GM18505 (cell line): ENCODE results near the gene MED31.

Experiments used
- ATAC-seq: cut with Tn5 transposase; IDR thresholded peaks from one replicate; pipeline ENCODE4 v1.9.1; 2021; ENCODE audit not compliant: unreplicated experiment
- POLR2A ChIP-seq: IDR thresholded peaks from 4 replicates; pipeline ENCODE4 v1.6.1; 2011; ENCODE audit warnings: borderline replicate concordance; ENCODE audit not compliant: insufficient read depth, insufficient read length; ENCODE audit errors: extremely low read depth

MED31 gene

DNA sequence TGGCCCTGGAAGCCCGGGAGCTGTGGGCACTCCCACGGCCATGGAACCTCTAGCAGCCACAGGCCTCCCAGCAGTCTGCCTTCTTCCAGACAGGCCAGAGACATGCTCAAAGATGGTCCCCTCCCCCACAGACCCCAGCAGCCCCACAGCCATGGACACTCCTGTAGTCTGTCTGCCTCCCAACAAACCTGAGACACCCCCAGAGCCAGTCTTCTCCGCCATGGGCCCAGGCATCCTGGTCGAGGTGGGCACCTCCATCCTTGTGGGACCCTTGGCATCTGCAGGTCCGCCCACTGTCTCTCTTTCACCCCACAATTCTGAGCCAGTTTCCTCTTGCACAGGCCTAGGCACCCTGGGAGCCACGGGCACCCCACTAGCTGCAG lies 14.0 kb downstream of the MED31 start:
- no peak for TF ChIP-seq POLR2A
- ATAC-seq, result no peak

DNA sequence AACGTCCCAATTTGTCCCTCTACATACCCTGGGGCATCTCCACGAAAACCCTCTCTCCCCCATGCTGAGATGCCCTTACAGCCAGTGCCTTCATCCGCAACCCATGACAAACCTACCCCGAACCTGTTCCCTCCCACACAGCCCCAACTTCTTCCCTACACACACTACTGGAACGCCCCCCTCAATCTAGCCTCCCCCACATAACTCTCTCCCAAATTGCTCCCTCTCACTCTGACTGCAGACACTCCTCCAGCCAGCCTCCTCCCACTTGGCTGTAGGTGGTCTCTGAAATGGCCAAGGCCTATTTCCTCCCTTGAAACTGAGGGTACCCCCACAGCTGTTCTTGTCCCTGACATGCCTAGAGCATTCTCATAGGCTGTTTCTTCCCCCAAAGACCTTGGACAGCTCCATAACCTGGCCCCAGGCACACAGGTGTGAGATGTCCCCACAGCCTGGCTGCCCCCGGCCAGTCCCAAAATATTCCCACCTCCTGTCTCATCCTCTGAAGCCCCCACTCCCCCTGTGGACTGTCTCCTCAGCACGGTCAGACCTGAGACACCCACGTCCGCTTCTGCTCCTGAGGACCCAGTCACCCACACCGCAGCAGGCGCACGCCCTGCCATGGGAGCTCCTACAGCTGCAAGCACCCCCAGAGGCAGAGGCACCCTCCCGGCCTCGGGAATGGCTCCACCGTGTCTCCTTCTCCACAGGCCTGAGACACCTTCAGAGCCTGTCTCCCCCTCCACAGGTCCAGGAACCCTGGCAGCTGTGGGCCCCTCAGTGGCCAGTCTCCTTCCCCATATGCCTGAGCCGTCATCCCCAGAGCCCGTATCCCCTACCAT lies 14.6 kb downstream of the MED31 start:
- ATAC-seq, result no peak
- no peak for TF ChIP-seq POLR2A

DNA sequence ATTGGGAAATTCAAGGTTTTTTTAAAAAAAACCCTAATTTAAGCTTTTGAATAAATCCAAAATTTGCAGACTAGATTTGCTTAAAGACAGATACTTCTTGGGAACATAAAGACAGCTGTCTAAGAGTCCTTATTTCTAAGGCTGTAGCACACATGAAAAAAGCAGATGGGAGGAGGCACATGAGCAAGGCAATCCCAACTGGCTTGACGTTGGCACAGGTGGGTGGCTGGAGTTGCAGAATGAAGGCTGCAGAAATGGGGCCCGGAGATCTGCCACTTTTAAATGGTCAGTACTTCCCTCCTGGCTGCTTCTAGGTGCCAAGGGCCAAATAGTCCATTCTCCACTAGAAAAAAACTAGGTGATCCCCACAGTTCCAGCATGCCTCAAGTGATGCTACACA lies 15.3 kb downstream of the MED31 start:
- ATAC-seq, result no peak
- TF ChIP-seq POLR2A, result no peak

DNA sequence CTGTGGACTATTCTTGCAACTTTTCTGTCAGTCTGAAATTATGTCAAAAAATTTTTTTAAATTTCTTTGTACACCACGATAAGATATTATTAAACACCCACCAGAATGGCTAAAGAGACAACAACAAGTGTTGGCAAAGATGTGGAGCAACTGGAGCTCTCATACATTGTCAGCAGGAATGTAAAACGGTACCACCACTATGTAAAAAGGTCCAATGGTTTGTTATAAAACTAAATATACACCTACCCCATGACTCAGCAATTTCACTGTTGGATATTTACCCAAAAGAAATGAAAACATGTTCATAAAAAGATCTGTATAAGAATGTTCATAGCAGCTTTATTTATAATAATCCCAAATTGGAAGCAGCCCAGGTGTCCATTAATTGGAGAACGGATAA lies 18.1 kb downstream of the MED31 start:
- no peak for TF ChIP-seq POLR2A
- ATAC-seq, result no peak

DNA sequence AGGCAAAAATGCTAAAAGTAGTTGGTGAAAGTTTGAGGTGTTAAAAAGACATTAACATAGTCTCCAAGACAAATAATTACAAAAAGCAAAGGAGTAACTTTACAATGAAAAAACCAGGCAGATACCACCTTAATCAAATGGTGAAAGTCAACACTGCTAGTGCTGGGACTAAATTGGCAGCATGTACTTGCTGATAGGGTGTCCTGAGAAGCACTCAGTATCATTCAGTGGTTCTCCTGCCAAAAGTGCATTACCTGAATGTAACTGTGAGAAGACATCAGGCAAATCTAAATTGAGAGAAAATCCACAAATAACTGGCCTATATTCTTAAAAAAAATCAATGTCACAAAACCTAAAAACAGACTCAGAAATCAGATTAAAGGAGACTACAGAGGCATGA lies 18.9 kb downstream of the MED31 start:
- ATAC-seq, result no peak
- TF ChIP-seq POLR2A, result no peak

DNA sequence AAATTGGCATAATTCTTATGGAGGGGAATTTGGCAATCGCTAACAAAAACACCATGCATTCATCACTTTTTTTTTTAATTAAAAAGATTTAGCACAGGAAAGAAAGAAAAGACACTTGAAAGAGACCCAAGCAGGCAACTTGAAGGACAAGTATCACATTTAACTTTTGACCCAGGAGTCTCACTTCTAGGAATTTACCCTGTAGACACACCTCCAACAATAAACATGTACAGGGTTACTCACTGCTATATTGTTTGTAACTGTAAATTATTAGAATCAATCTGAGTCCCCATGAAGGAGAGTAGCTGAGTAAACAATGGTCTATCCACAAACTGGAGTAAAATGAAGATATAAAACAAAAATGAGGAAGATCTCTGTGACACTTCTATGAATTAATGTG lies 21.0 kb downstream of the MED31 start:
- no peak for ATAC-seq
- no peak for TF ChIP-seq POLR2A

DNA sequence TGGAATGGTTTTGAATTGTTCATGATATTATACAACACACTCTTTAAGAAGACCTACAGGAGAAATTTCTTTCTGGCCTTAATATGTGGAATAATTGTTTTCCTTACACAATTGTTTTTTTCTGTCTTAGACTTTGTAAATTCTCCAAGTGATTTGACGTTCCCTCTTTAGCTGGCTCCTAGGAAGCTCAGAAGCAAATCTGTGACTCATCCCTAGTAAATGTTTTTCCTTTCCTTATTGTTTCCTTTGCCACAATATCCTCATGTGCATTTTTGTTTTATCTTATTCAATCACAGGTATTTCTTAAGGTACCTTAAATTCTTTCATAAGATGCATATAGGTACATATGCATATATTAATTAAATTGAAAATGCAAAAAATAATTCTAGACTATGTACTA lies 24.4 kb downstream of the MED31 start:
- ATAC-seq, result no peak
- TF ChIP-seq POLR2A, result no peak

DNA sequence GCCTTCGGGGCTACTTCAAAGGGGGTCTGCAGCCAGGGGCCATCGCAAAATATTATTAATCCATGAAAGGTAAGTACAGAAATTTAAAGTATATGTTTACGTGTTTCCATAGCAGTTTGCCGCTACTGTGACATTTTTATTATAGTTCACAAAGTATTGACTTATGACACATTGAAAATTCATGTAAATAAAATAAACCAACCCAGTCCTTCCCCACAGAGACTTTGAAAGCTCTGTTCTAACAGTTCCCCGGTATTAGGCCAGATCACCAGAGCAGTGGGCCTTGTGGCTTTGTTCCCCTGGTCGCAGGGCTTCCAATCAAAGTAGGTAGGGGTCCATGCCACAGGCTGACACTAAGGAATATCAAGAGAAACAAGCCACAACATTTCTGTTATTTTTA lies 24.8 kb downstream of the MED31 start:
- TF ChIP-seq POLR2A, result no peak
- no peak for ATAC-seq

DNA sequence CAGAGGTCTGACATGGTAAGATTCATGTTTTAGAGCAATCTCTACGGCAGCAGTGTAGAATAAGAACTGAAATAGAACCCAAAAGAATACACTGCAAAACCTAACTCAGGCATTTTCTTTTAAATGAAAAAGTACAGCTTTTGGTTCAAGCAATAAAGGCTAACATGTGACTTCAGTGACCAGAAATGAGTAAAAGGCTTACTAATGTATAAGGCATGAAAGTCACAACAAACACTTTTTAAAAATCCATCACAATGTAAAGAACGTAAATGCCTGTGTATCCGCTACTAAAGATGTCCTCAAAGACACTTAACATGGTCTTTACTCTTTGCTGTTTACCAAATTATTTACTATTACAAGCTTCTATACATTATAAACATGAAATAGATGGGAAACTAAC lies 27.5 kb downstream of the MED31 start:
- TF ChIP-seq POLR2A, result no peak
- ATAC-seq, result no peak

DNA sequence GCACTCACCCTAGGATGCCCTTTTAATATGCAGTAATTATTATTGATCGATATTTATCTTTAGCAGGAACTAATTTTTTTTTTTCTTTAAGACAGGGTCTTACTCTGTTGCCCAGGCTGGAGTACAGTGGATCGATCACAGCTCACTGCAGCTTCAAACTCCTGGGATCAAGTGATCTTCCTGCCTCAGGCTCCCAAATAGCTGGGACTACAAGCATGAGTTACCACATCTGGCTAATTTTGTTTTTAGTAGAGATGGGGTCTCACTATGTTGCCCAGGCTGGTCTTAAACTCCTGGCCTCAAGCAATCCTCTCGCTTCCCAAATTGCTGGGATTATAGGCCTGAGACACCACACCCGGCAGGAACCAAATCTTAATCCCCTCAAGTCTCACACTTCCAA lies 40.2 kb downstream of the MED31 start:
- TF ChIP-seq POLR2A, result no peak
- no peak for ATAC-seq

DNA sequence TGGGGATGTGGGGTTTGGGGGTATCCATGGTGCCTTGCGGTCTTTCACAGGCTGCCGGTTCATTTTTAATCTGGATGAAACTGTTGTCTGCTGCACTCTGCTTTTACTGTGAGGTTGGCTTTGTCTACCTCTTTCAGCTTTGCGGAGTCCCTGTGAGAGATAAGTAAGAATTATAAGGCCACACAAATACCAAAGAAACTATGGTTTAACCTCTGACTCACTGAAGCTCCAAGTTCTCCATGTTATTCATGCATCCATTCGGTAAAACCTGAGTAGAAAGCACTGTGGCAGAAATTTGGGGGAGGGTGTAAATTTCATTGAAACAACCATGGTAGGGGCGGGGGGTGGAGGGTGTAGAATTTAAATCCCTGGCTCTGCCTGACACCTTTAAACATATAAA lies 41.4 kb downstream of the MED31 start:
- no peak for TF ChIP-seq POLR2A
- no peak for ATAC-seq

DNA sequence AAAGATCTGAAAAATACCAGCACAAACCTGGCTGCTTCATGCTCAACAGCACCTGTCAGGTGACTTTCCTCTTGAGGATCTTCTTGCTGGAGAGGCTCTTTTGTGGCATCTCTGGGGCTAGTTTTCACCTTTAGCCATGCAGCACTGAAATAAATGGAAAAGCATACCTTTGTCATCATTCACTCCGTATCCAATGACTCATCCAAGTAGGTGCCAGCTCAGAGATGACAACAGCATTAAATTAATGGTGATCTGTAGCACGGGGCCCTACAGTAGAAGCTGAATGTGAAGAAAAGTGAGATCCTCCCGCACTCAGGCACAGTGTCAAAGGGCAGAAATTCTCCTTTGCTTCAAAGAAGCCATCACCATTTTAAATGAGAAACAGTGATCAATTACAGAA lies 43.1 kb downstream of the MED31 start:
- no peak for ATAC-seq
- no peak for TF ChIP-seq POLR2A

DNA sequence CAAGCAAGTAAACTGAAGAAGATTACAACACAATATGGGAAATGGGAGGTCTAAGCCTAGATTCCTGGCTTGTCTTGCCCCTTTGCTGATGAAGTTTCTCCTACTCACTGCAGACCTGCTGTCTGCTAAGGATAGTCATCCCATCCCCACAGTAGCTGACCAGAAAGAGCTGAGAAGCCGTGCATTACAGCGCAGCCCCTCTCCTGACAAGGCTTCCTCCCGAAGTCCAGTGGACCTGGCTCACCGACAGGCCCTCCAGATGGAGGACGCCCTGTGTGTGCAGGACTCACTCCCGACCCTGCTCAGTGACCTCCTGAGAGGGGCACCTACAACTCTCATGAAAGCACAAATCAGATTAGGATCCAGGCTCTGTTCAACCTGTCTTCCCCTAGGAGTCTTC lies 46.3 kb downstream of the MED31 start:
- no peak for TF ChIP-seq POLR2A
- no peak for ATAC-seq

DNA sequence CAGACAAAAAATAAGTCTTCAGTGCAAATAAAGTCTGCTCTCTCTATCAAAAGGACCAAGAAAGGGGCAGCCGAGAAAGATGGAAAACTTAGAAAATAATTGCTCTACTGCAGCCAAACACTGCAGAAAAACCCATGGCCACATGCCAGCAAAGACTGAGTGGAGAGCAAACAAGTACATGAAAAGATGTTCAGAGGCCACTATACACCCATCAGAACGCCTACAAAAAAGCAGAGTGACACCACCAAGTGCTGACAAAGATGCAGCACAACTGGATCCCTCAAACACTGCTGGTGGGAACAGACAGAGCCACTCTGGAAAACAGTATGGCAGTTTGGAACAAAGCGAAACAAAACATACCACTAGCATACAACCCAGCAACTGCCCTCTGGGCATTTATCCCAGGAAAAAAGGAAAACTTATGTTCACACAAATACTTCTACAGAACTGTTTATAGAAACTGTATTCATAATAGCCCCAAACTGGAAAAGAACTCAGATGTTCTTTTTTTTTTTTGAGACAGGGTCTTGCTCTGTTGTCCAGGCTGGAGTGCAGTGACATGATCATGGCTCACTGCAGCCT lies 47.6 kb downstream of the MED31 start:
- no peak for ATAC-seq
- no peak for TF ChIP-seq POLR2A

DNA sequence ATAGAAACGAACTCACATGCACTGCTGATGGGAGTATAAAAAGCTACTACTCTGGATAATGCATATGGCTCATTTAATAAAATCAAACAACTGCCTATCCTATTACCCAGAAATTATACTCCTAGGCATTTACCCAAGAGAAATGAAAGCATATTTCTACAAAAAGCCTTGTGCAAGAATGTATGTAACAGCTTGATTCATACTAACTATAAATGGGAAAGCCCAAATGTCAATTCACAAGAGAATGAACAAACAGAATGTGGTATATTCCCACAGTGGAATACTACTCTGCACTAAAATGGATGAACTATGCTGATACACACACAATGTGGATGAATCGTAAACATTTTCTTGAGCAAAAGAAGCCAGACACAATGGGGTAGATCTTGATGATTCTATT lies 49.3 kb downstream of the MED31 start:
- ATAC-seq, result no peak
- TF ChIP-seq POLR2A, result no peak

DNA sequence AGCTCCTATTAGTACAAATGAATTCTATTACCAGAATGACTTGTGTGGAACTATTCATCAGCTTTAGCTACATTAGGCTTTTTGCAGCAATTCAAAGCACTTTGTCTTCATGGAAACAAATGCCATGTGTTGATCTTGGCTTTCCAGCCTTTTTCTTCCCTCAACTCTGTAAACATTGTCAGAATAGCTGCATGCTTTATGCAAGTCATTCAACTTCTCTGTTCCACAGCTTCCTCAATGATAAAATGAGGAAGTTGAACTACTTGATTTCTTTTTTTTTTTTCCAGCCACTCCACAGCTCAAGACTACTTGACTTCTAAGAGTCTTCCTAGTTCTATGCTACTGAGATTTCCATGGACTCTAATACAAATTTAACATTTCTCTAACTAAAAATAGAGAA lies 52.0 kb downstream of the MED31 start:
- no peak for TF ChIP-seq POLR2A
- ATAC-seq, result no peak

DNA sequence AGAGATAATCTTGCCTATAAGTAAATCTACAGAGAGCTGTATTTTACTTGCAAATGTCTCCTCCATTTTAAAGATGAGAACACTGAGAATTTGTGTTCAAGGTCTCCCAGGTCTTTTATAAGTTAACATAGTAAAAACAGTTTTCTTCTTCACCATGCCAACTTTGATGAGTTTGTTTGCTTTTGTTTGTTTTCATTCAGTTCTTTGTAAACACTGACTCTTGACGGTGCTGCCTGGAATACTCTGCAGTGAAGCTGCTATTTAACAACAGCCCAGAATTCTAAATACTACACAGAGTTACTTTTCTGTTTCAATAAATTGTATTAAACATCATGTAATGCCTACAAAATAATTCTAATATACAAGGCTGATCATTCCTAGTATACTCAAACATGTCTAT lies 53.7 kb downstream of the MED31 start:
- no peak for ATAC-seq
- no peak for TF ChIP-seq POLR2A
